GM21529 (cell line): ENCODE measurements around the gene BUB3.
"Not testable (repeated sequence)": the region's sequence is repeated elsewhere in the genome, so short reads cannot be mapped to it uniquely, and the experiment has no call there.

ENCODE experiments used
- ATAC-seq: cut with Tn5 transposase; IDR thresholded peaks from one replicate; pipeline ENCODE4 v1.9.1; 2021; ENCODE audit not compliant: unreplicated experiment

BUB3 gene

DNA sequence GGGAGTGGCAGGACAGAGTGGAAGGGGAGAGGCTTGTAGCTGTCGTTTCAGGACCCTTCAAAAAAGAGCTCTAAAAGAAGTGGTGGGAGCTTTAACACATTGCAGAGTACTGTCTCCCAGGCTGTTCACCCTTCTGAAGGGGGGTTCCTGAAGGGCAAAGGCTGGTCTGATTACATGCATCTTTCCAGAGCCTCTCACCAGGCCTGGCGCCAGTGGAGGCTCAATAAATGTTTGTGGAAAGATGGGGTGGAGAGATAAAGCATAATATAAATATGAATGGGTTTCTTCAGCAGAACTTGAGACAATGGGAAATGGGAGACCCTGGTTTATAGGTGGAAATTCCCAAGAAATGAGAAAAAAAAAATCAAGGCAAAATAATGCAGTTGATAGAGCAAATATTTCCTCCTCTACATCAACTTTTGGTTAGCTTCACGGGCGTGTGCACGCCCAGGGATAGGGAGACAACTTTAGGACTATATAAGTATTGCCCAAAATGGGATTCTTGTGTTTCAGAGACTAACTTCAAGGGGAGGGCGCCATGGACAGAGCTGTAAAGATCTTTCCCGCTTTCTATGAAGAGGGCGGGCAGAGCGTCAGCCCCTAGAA lies 613 bp upstream of the BUB3 start:
- no peak for ATAC-seq

GRCh38 chr10:123154711-123155505 lies 706 bp downstream of the BUB3 start:
- ATAC-seq, result peak; percentile 49

GRCh38 chr10:123156078-123156477 lies 1.9 kb downstream of the BUB3 start:
- ATAC-seq, result no peak

- ATAC-seq, result no peak
These were observed 3.0 kb downstream of the BUB3 start for GRCh38 chr10:123157210-123157609.

DNA sequence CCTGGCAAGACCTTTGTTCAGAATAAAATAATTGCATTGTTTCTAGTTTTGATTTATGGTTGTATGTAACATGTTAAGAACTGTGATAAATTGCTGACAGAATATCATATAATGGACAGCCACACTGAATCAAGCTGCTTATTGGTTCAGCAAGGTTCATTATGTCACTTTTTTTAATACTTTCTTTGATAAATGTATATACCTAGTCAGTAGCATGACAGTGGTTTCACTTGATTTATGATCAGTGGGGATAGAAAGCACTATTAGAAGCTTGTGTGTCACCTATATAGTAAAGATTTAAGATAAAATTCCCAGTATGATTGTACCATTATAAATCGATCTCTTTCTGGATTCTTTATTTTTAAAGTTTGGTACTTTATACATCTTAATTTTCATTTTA lies 4.5 kb downstream of the BUB3 start:
- no peak for ATAC-seq

DNA sequence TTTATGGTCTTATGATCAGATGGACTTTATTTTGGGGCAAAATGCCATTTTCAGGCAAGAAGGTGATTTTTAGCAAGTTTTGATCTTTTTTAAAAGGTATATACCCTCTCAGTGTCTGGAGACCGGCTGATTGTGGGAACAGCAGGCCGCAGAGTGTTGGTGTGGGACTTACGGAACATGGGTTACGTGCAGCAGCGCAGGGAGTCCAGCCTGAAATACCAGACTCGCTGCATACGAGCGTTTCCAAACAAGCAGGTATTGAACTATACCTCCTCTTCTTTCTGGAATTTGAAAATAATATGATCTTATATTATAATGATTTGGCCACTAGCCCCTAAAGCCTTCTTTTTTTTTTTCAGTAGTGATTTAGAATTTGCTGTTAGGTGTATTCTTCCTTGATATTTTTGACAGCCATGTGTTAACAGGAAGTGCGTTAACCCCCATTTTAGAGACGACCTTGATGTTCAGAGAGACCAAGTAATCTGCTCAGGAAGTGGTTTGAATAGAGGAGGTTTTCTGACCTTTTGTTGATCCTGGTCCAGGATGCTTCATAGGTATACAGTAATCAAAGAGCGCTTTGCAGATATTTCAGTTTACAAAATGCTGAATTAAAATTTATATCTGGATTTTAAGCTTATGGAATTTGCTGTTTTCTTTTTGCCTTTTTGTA lies 6.2 kb downstream of the BUB3 start:
- no peak for ATAC-seq

DNA sequence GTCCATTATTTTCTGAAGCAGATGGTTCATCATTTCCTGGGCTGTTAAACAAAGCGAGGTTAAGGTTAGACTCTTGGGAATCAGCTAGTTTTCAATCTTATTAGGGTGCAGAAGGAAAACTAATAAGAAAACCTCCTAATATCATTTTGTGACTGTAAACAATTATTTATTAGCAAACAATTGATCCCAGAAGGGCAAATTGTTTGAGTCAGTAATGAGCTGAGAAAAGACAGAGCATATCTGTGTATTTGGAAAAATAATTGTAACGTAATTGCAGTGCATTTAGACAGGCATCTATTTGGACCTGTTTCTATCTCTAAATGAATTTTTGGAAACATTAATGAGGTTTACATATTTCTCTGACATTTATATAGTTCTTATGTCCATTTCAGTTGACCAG lies 10.1 kb downstream of the BUB3 start:
- ATAC-seq, result no peak

DNA sequence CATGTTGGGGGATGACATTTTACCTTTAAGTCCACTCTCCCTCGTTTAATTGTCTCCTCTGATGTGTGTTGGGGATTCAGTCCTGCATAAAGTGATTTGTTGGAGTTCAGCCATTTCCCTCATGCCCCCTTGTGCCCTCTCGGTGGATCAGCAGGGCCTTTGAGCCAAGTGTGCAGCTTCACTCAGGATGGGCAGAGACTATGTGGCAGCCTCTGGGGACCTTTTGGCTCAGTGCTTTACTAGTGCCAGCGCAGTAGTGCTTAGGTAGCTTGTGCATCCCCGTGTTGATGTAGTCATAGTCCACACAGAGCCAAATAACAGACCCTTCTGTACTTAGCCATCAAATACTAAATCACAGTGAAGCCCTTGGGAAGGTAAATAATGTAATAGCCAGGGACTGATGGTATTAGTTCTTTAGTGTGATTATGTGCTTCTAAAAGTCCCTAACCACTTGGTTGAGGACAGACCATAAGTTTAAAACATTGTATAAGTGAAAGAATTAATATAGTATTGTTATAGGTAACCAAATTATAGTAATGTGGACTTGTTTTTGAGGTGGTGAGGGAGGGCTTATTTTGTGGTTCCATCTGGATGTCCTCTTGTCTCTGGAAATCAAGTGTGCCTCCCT lies 11.4 kb downstream of the BUB3 start:
- ATAC-seq, result no peak

- no peak for ATAC-seq
These were observed 12.4 kb downstream of the BUB3 start for GRCh38 chr10:123166618-123167017.

DNA sequence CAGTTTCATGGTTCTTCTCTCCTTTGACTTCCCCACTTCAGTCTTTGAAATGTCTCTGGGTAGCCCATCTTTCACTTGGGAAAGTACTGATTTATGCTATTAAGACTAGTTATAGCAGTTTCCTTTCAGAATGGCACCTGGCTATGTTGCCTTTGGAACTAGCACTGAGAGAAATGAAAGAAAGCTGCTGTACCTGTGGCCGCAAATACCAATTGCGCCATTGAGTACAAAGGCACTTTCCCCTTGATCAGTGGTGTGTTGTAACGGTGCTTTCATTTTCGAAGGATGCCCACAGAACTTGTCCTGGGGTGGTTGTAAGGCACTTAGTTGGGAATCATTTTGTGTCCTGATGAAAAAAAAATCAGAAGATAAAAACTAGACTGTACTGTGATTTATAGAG lies 16.8 kb downstream of the BUB3 start:
- no peak for ATAC-seq

- not testable (repeated sequence) for ATAC-seq
These were observed 17.4 kb downstream of the BUB3 start for GRCh38 chr10:123171616-123172015.

- no peak for ATAC-seq
These were observed 21.5 kb downstream of the BUB3 start for GRCh38 chr10:123175389-123176387.

GRCh38 chr10:123178390-123178789 lies 24.2 kb downstream of the BUB3 start:
- not testable (repeated sequence) for ATAC-seq

- no peak for ATAC-seq
These were observed 26.2 kb downstream of the BUB3 start for GRCh38 chr10:123180101-123181090.

- no peak for ATAC-seq
These were observed 29.5 kb downstream of the BUB3 start for GRCh38 chr10:123183724-123184123.

DNA sequence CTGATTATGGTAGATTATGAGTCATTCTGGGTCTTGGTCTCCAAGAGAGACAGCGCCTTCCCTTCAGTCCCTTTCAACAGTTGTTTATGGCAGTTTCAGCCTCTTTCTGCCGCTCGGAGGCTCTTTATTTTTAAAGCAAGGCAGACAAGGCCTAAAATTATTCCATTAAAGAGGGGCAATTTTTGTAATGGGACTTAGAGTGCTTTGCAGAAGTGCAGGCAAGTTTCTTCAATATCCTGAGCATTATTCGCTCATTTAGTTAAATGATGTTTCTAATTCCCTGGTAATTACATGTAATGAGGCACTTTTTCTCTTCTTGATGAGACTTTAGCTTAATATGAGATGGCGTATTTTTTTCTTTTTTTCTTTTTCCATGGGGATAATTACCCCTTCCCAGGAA lies 33.6 kb downstream of the BUB3 start:
- no peak for ATAC-seq

GRCh38 chr10:123191886-123192285 lies 37.7 kb downstream of the BUB3 start:
- ATAC-seq, result no peak

- no peak for ATAC-seq
These were observed 39.9 kb downstream of the BUB3 start for GRCh38 chr10:123194056-123194455.

DNA sequence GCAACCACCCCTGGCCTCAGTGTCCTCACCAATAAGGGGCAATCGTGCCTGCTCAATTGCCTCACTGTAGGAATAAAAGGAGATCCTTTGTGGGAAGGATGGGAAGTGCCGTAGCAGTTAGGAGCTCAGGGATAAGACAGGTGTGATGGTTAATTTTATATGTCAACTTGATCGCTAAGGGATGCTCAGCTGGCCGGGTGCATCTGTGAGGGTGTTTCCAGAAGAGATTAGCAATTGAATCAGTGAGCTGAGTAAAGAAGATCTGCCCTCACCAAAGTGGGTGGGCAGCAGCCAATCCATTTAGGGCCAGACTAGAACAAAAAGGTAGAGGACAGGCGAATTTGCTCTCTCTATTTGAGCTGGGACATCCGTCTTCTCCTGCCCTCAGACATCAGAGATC lies 46.3 kb downstream of the BUB3 start:
- ATAC-seq, result no peak
